GM23248 (cell line): Measurements from ENCODE around the gene RPL7L1. TPM values are rescaled to one million over a fixed set of nuclear protein-coding genes. Genes with fewer than 3 reads are reported as not detected.

Source experiments
- DNase-seq: peaks from one replicate; pipeline ENCODE4 v3.0.0-alpha.2; 2015
- H2AFZ ChIP-seq: fragments of 200-600 bp; sonication (generic); 2 replicates; pipeline ENCODE4 v1.6.1; 2016; ENCODE audit warnings: antibody characterized with exemption
- H3F3A ChIP-seq: fragments of 200-600 bp; sonication (generic); 2 replicates; pipeline ENCODE4 v1.6.1; 2016; ENCODE audit warnings: mild to moderate bottlenecking, antibody characterized with exemption, mixed run types; ENCODE audit not compliant: insufficient read depth
- H3K27ac ChIP-seq: fragments of 200-600 bp; sonication (generic); 2 replicates; pipeline ENCODE4 v1.5.1; 2016; ENCODE audit warnings: mild to moderate bottlenecking
- H3K27me3 ChIP-seq: fragments of 200-600 bp; sonication (generic); replicated peaks from 2 replicates; pipeline ENCODE4 v1.6.1; 2016; ENCODE audit warnings: mild to moderate bottlenecking; ENCODE audit not compliant: insufficient read depth
- H3K36me3 ChIP-seq: fragments of 200-600 bp; sonication (generic); 2 replicates; pipeline ENCODE4 v1.6.1; 2016; ENCODE audit warnings: low read depth, mild to moderate bottlenecking
- H3K4me1 ChIP-seq: fragments of 200-600 bp; sonication (generic); 2 replicates; pipeline ENCODE4 v1.6.1; 2016; ENCODE audit warnings: mild to moderate bottlenecking; ENCODE audit not compliant: insufficient read depth
- H3K4me2 ChIP-seq: fragments of 200-600 bp; sonication (generic); one replicate; pipeline ENCODE4 v1.6.1; 2016; ENCODE audit warnings: mild to moderate bottlenecking; ENCODE audit not compliant: unreplicated experiment
- H3K4me3 ChIP-seq: fragments of 200-600 bp; sonication (generic); 2 replicates; pipeline ENCODE4 v1.5.1; 2016; ENCODE audit warnings: mild to moderate bottlenecking
- H3K79me2 ChIP-seq: fragments of 200-600 bp; sonication (generic); 2 replicates; pipeline ENCODE4 v1.6.1; 2016; ENCODE audit warnings: mild to moderate bottlenecking; ENCODE audit not compliant: insufficient read depth
- H3K9ac ChIP-seq: fragments of 200-600 bp; sonication (generic); 2 replicates; pipeline ENCODE4 v1.6.1; 2016; ENCODE audit warnings: mild to moderate bottlenecking
- H3K9me2 ChIP-seq: fragments of 200-600 bp; sonication (generic); 2 replicates; pipeline ENCODE4 v1.6.1; 2016; ENCODE audit warnings: mixed run types, mild to moderate bottlenecking, moderate library complexity; ENCODE audit not compliant: insufficient read depth
- H3K9me3 ChIP-seq: fragments of 200-600 bp; sonication (generic); one replicate; pipeline ENCODE4 v1.6.1; 2017; ENCODE audit warnings: low read depth
- H4K20me1 ChIP-seq: fragments of 200-600 bp; sonication (generic); 2 replicates; pipeline ENCODE4 v1.6.0; 2016; ENCODE audit not compliant: insufficient read depth
- EZH2 ChIP-seq: fragments of 200-600 bp; sonication (generic); IDR thresholded peaks from 2 replicates; pipeline ENCODE4 v1.6.1; 2018; ENCODE audit warnings: antibody characterized with exemption, mild to moderate bottlenecking; ENCODE audit not compliant: insufficient read depth, poor library complexity, severe bottlenecking
- EZH2phosphoT487 ChIP-seq: fragments of 200-600 bp; sonication (generic); IDR thresholded peaks from 2 replicates; pipeline ENCODE4 v1.6.1; 2018; ENCODE audit warnings: antibody characterized with exemption, moderate library complexity, mild to moderate bottlenecking, low read depth; ENCODE audit not compliant: insufficient read depth
- WGBS, 2 experiments: methylation state at CpG; one replicate each; pipeline ENCODE4 v1.1.6; 2015 to 2017; ENCODE audit warnings: low lambda C conversion rate in 2 of 2, low coverage in 1 of 2; ENCODE audit errors: missing lambda C conversion rate in 2 of 2; 5-methylcytosine and 5-hydroxymethylcytosine counted together
- in situ Hi-C: fragments of 300-500 bp; cut with MboI; formaldehyde crosslinking; loops from 2 replicates; pipeline ENCODE4 v1.15.0; 2020
- polyA plus RNA-seq: library from polyadenylated mRNA; unstranded; fragments of >200 nt; fragmentation: Nextera tagmentation; extraction: Ambion mirVana; gene quantifications from 2 replicates; pipeline ENCODE4 v1.2.1, GENCODE V29; 2016
- total RNA-seq: library from RNA; depleted of rRNA; stranded (reverse); fragments of >200 nt; shearing (Covaris generic); gene quantifications from 2 replicates; pipeline ENCODE4 v1.2.3, GENCODE V29; 2014

The RPL7L1 gene
- total and polyA plus RNA-seq, 2 experiments from 2014 or later, result 88.2 to 133 TPM

- Histone ChIP-seq H3K9me2 (no peaks in the 10 kb centered on the region), H2AFZ (no peak overlapping the region), H3K4me2 (no peak overlapping the region), H3K9me3 (no peaks in the 10 kb centered on the region), H3K4me3 (no peak overlapping the region), H3K27me3 (no peaks in the 10 kb centered on the region), H3K36me3 (peaks cover 17% of the 10 kb centered on the region), H3K79me2 (no peaks in the 10 kb centered on the region), H3F3A (no peaks in the 10 kb centered on the region), H4K20me1 (no peaks in the 10 kb centered on the region), H3K27ac (no peak overlapping the region), H3K4me1 (no peaks in the 10 kb centered on the region), H3K9ac (no peak overlapping the region)
- TF ChIP-seq EZH2phosphoT487 (no peak), EZH2 (no peak)
- in situ Hi-C loops, result no loop called here
- WGBS, 2 experiments, result 93 to 98% methylated on average over 6 of the region's 6 CpGs
- DNase-seq, result no peak
These were observed 18.9 kb upstream of the RPL7L1 start for GRCh38 chr6:42860481-42860880.

DNA sequence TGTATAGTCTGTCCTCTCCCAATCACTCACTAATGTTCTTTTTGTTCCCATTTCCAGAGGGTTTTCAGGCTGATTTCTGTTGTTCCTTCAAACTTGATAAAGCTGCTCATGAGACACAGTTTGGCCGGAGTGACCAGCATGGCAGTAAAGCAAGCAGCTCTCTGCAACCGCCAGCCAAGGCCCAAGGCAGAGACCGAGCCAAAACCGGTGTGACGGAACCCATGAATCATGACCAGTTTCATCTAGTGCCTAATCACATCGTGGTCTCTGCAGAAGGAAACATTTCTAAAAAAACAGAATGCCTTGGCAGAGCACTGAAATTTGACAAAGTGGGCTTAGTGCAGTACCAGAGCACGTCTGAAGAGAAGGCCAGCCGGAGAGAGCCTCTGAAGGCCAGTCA lies 14.8 kb upstream of the RPL7L1 start:
- Histone ChIP-seq H3K4me3 (no peak overlapping the region), H3K79me2 (no peaks in the 10 kb centered on the region), H3F3A (no peaks in the 10 kb centered on the region), H3K9me2 (no peaks in the 10 kb centered on the region), H3K9ac (no peak overlapping the region), H4K20me1 (no peaks in the 10 kb centered on the region), H3K27ac (no peak overlapping the region), H3K27me3 (no peaks in the 10 kb centered on the region), H3K36me3 (peaks cover 13% of the 10 kb centered on the region), H3K9me3 (no peaks in the 10 kb centered on the region), H3K4me1 (no peaks in the 10 kb centered on the region), H3K4me2 (no peak overlapping the region), H2AFZ (no peak overlapping the region)
- no peak for DNase-seq
- WGBS, 2 experiments, result 63 to 65% methylated on average over 8 of the region's 8 CpGs
- TF ChIP-seq EZH2phosphoT487, result no peak
- no peak for TF ChIP-seq EZH2
- in situ Hi-C loops, result no loop called here

DNA sequence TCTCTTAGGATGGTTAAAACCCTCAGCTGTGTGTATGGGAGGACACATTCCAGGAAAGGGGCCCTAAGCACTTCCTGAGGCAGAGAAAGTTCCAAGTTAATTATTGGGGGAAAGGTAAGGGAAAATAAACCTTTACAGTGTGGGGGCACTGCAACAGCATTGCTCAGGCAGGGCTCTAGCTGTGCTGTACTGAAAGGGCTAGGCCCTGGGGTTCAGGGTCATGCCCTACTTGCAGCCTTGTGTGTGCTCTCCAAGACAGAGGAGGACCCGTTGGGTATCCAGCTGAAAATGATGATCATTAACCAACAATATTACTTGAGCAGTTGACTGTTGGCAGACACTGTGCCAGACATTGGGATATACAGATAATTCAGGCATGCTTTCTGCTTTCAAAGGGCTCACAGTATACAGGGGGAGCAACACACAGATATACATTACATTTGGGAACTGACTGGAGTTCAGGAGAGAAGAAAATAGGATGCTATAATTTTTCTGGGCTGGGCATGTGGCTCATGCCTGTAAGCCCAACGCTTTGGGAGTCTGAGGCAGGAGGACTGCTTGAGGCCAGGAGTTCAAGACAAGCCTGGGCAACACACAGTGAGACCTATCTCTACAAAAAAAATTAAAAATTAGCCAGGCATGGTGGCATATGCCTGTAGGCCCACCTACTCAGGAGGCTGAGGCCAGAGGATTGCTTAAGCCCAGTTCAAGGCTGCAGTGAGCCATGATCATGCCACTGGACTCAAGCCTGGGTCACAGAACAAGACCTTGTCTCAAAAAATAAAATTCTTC lies 9.1 kb upstream of the RPL7L1 start:
- H4K20me1 ChIP-seq, result no peaks in the 10 kb centered on the region
- H3F3A ChIP-seq, result no peaks in the 10 kb centered on the region
- no peak for DNase-seq
- H3K36me3 ChIP-seq, result peaks cover 7% of the 10 kb centered on the region
- H3K4me2 ChIP-seq, result no peak overlapping the region
- H3K27me3 ChIP-seq, result no peaks in the 10 kb centered on the region
- H3K4me1 ChIP-seq, result no peaks in the 10 kb centered on the region
- TF ChIP-seq EZH2phosphoT487, result no peak
- no peak for TF ChIP-seq EZH2
- no peak overlapping the region for H2AFZ ChIP-seq
- H3K9me2 ChIP-seq, result no peaks in the 10 kb centered on the region
- no peaks in the 10 kb centered on the region for H3K9me3 ChIP-seq
- in situ Hi-C loops, result loop anchor here (10.0 kb wide), 1 partner anchor 206 kb away; no protein-coding TSS in a partner anchor
- 13 to 64% methylated on average over 1 to 2 of the region's 2 CpGs for WGBS, 2 experiments
- no peak overlapping the region for H3K9ac ChIP-seq
- H3K79me2 ChIP-seq, result no peaks in the 10 kb centered on the region
- H3K4me3 ChIP-seq, result no peak overlapping the region
- H3K27ac ChIP-seq, result no peak overlapping the region

- no peaks in the 10 kb centered on the region for H3K9me3 ChIP-seq
- no peak overlapping the region for H3K27ac ChIP-seq
- H3K4me1 ChIP-seq, result no peaks in the 10 kb centered on the region
- no peaks in the 10 kb centered on the region for H3K9me2 ChIP-seq
- no peak for DNase-seq
- in situ Hi-C loops, result loop anchor here (10.0 kb wide), 1 partner anchor 207 kb away; no protein-coding TSS in a partner anchor
- no peak for TF ChIP-seq EZH2
- no peak for TF ChIP-seq EZH2phosphoT487
- no peak overlapping the region for H3K4me3 ChIP-seq
- H4K20me1 ChIP-seq, result no peaks in the 10 kb centered on the region
- H3K36me3 ChIP-seq, result peaks cover 7% of the 10 kb centered on the region
- H3K4me2 ChIP-seq, result no peak overlapping the region
- WGBS, 2 experiments, result 84 to 85% methylated on average over 3 of the region's 3 CpGs
- H3K79me2 ChIP-seq, result no peaks in the 10 kb centered on the region
- H2AFZ ChIP-seq, result no peak overlapping the region
- no peaks in the 10 kb centered on the region for H3K27me3 ChIP-seq
- H3F3A ChIP-seq, result no peaks in the 10 kb centered on the region
- no peak overlapping the region for H3K9ac ChIP-seq
These were observed 7.7 kb upstream of the RPL7L1 start for GRCh38 chr6:42871711-42872110.
